Astrocyte (in vitro differentiated cells and primary cell): Measurements from ENCODE around the gene BMP8A. TPM values are rescaled to one million over a fixed set of nuclear protein-coding genes. Genes with fewer than 3 reads are reported as not detected.
A peak's percentile ranks its signal among the peaks of the same experiment; 100 is the strongest.

ENCODE experiments used
- DNase-seq: peaks from one replicate; pipeline ENCODE4 v3.0.0-alpha.2; 2010; ENCODE audit warnings: low read depth
- FAIRE-seq: peaks from 2 replicates; lab custom pipeline; 2011; peaks lifted over from hg19 to GRCh38; lab: Jason Lieb, UNC
- H2AFZ ChIP-seq: 2 replicates; pipeline ENCODE4 v1.6.0; 2012; ENCODE audit warnings: low read depth, low read length, inconsistent platforms
- H3K27ac ChIP-seq: 2 replicates; pipeline ENCODE4 v1.5.1; 2011; ENCODE audit warnings: low read depth, low read length, inconsistent platforms
- H3K27me3 ChIP-seq: 2 replicates; pipeline ENCODE4 v1.6.0; 2011; ENCODE audit warnings: low read length, inconsistent platforms; ENCODE audit not compliant: insufficient read depth
- H3K36me3 ChIP-seq: 2 replicates; pipeline ENCODE4 v1.5.1; 2011; ENCODE audit warnings: low read length, inconsistent platforms; ENCODE audit not compliant: insufficient read depth
- H3K4me1 ChIP-seq: 2 replicates; pipeline ENCODE4 v1.5.1; 2011; ENCODE audit warnings: low read length, inconsistent platforms; ENCODE audit not compliant: insufficient read depth
- H3K4me2 ChIP-seq: 2 replicates; pipeline ENCODE4 v1.6.0; 2012; ENCODE audit warnings: low read length, inconsistent platforms
- H3K4me3 ChIP-seq: 2 replicates; pipeline ENCODE4 v1.5.1; 2011; ENCODE audit warnings: low read depth, mild to moderate bottlenecking, low read length, inconsistent platforms; ENCODE audit not compliant: insufficient read depth
- H3K79me2 ChIP-seq: 2 replicates; pipeline ENCODE4 v1.6.0; 2012; ENCODE audit warnings: mild to moderate bottlenecking, low read length, inconsistent platforms; ENCODE audit not compliant: insufficient read depth
- H3K9ac ChIP-seq: 2 replicates; pipeline ENCODE4 v1.6.0; 2012; ENCODE audit warnings: mild to moderate bottlenecking, low read length, inconsistent platforms
- H3K9me3 ChIP-seq: 2 replicates; pipeline ENCODE4 v1.5.1; 2012; ENCODE audit warnings: low read depth, mild to moderate bottlenecking, low read length, inconsistent platforms; ENCODE audit not compliant: insufficient read depth
- H4K20me1 ChIP-seq: 2 replicates; pipeline ENCODE4 v1.6.0; 2012; ENCODE audit warnings: low read length, inconsistent platforms; ENCODE audit not compliant: insufficient read depth
- H3K27ac Mint-ChIP-seq: one replicate; pipeline ENCODE4 v1.8.0; 2021; ENCODE audit warnings: mild to moderate bottlenecking, mixed read lengths; ENCODE audit not compliant: unreplicated experiment
- H3K27me3 Mint-ChIP-seq: one replicate; pipeline ENCODE4 v1.8.0; 2021; ENCODE audit warnings: low read depth, mixed read lengths; ENCODE audit not compliant: unreplicated experiment
- H3K36me3 Mint-ChIP-seq: one replicate; pipeline ENCODE4 v1.8.0; 2021; ENCODE audit warnings: low read depth, mixed read lengths; ENCODE audit not compliant: unreplicated experiment
- H3K4me1 Mint-ChIP-seq: one replicate; pipeline ENCODE4 v1.8.0; 2021; ENCODE audit warnings: low read depth, mixed read lengths; ENCODE audit not compliant: unreplicated experiment
- H3K4me3 Mint-ChIP-seq: one replicate; pipeline ENCODE4 v1.8.0; 2021; ENCODE audit warnings: mild to moderate bottlenecking, moderate library complexity, mixed read lengths; ENCODE audit not compliant: unreplicated experiment
- H3K9me3 Mint-ChIP-seq: one replicate; pipeline ENCODE4 v1.8.0; 2021; ENCODE audit warnings: mild to moderate bottlenecking, mixed read lengths; ENCODE audit not compliant: unreplicated experiment
- CTCF ChIP-seq: IDR thresholded peaks from 2 replicates; pipeline ENCODE4 v1.5.1; 2011; ENCODE audit warnings: low read depth, mild to moderate bottlenecking, inconsistent platforms, low read length, moderate library complexity; ENCODE audit not compliant: insufficient read depth
- EZH2 ChIP-seq: IDR thresholded peaks from 2 replicates; pipeline ENCODE4 v1.6.1; 2012; ENCODE audit warnings: mild to moderate bottlenecking, low read length, inconsistent platforms; ENCODE audit not compliant: insufficient read depth
- total RNA-seq: library from RNA; stranded (reverse); gene quantifications from 2 replicates; pipeline ENCODE4 v1.2.1, GENCODE V29; 2021

The BMP8A gene
- total RNA-seq, 1 donor from 2014 or later: 0.84 TPM

GRCh38 chr1:39542924-39543323 is 51.5 kb downstream of the BMP8A start:
- Histone ChIP-seq H3K36me3 (peaks cover under 1% of the 10 kb centered on the region), H3K4me1 (no peaks in the 10 kb centered on the region), H3K27ac (no peak overlapping the region), H3K79me2 (no peaks in the 10 kb centered on the region), H3K4me3 (no peak overlapping the region), H4K20me1 (peaks cover 4% of the 10 kb centered on the region), H3K9ac (no peak overlapping the region), H3K4me2 (no peak overlapping the region), H3K9me3 (no peaks in the 10 kb centered on the region), H3K27me3 (no peaks in the 10 kb centered on the region), H2AFZ (no peak overlapping the region)
- Mint-ChIP-seq H3K9me3 (no peaks in the 10 kb centered on the region), H3K27me3 (no peaks in the 10 kb centered on the region), H3K27ac (no peak overlapping the region), H3K4me3 (no peak overlapping the region), H3K36me3 (peaks cover 12% of the 10 kb centered on the region), H3K4me1 (peaks cover 10% of the 10 kb centered on the region)
- DNase-seq (no peak), FAIRE-seq (no peak)
- TF ChIP-seq CTCF: no peak
- no peak for TF ChIP-seq EZH2

- Histone ChIP-seq H3K4me3 (no peak overlapping the region), H3K4me1 (no peaks in the 10 kb centered on the region), H3K27me3 (no peaks in the 10 kb centered on the region), H3K79me2 (no peaks in the 10 kb centered on the region), H3K9ac (no peak overlapping the region), H3K36me3 (peaks cover 3% of the 10 kb centered on the region), H3K27ac (no peak overlapping the region), H4K20me1 (no peaks in the 10 kb centered on the region), H2AFZ (no peak overlapping the region), H3K4me2 (no peak overlapping the region), H3K9me3 (no peaks in the 10 kb centered on the region)
- no peaks in the 10 kb centered on the region for H3K27me3 Mint-ChIP-seq
- H3K9me3 Mint-ChIP-seq: no peaks in the 10 kb centered on the region
- FAIRE-seq (peak; percentile 66), DNase-seq (no peak)
- peaks cover 7% of the 10 kb centered on the region for H3K4me1 Mint-ChIP-seq
- no peak overlapping the region for H3K4me3 Mint-ChIP-seq
- H3K27ac Mint-ChIP-seq: no peak overlapping the region
- TF ChIP-seq CTCF (no peak), EZH2 (no peak)
- peaks cover 10% of the 10 kb centered on the region for H3K36me3 Mint-ChIP-seq
Observed at GRCh38 chr1:39544327-39544726, 52.9 kb downstream of the BMP8A start.

GRCh38 chr1:39545531-39545930 is 54.1 kb downstream of the BMP8A start:
- Histone ChIP-seq H3K27ac (no peak overlapping the region), H3K4me3 (no peak overlapping the region), H4K20me1 (no peaks in the 10 kb centered on the region), H3K4me1 (no peaks in the 10 kb centered on the region), H3K79me2 (no peaks in the 10 kb centered on the region), H3K9me3 (no peaks in the 10 kb centered on the region), H3K36me3 (peaks cover 3% of the 10 kb centered on the region), H3K4me2 (no peak overlapping the region), H3K9ac (no peak overlapping the region), H2AFZ (no peak overlapping the region), H3K27me3 (no peaks in the 10 kb centered on the region)
- Mint-ChIP-seq H3K27me3 (no peaks in the 10 kb centered on the region), H3K9me3 (no peaks in the 10 kb centered on the region), H3K27ac (no peak overlapping the region), H3K36me3 (peaks cover 11% of the 10 kb centered on the region), H3K4me3 (no peak overlapping the region), H3K4me1 (peaks cover 2% of the 10 kb centered on the region)
- DNase-seq (no peak), FAIRE-seq (no peak)
- TF ChIP-seq CTCF (no peak), EZH2 (no peak)
